GM12801 (cell line): ENCODE data around the gene LEPR.

Experiments
- CTCF ChIP-seq: IDR thresholded peaks from one replicate; pipeline ENCODE4 v1.5.1; 2011; ENCODE audit warnings: control low read depth; ENCODE audit not compliant: insufficient read length; ENCODE audit errors: extremely low read depth

Gene LEPR

GRCh38 chr1:65399003-65399402, 21.5 kb upstream of the LEPR start:
- TF ChIP-seq CTCF: no peak

DNA sequence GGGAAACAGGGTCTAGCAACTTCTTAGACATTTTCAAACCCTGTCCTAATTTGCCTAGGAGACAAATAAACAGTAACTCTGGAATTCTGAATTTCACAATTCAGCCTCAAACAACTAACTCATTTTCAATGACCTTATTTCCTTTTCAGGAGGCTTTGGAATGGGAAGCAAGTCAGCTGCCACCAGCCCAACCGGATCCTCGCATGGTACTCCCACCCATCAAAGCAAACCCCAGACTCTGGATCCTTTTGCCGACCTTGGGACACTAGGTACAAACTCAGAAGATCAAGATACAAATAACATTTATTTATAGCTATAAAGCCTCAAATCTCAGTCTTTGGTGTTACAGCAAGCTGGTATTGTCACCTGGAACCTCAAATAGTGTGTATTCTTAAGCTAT, 18.9 kb upstream of the LEPR start:
- TF ChIP-seq CTCF: no peak

GRCh38 chr1:65404941-65405340, 15.5 kb upstream of the LEPR start:
- TF ChIP-seq CTCF: no peak

DNA sequence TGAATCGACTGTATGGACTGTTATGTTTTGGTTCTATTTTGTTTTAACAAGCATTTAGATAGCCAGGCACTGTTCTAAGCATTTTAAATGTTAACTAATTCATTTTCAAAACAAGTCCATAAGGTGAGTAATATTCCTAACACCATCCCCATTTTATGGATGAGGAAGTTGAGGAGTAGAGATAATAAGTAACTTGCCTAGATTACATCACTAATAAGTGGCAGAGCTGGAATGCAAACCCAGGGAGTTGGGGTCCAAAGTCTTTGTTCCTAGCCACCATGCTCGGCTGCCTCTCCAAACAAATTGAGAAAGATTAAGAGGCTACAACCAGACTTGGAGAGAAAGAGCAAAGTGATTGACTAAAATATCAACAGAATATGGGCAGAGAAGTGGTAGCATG, 12.6 kb upstream of the LEPR start:
- TF ChIP-seq CTCF: no peak

GRCh38 chr1:65409314-65409713, 11.2 kb upstream of the LEPR start:
- TF ChIP-seq CTCF: no peak

GRCh38 chr1:65409816-65410326, 10.6 kb upstream of the LEPR start:
- TF ChIP-seq CTCF: no peak

DNA sequence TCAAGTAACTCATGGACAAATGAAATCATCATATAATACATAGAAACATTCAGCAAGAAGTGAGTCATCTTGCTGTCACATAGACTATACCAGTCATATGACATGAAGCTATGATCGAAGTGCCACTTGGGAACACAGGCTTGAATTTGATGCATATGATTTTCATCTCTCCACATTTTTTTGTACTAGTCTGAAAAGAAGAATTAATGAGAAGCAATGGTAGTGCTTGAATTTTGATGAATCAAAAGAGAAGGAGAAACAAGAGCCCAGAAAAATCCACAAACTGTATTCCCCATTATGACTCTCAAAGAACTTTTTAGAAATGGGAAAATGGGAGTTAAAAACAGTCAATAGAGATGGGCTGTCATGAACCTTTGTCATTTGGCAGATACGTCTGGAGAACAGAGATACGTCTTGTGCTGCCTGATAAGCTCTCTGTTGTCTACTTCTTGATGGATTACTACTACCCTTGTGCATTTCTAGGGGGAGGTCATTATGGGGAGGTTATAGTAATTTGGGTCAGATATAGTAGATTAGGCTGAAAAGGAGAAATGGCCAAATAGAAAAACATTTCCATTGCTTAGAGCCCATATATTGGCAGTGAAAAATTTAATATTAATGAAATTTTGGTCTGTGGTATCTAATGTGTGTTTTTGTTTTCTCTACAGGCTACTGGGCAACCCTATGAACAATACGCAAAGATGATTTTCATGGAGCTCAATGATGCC, 8.0 kb upstream of the LEPR start:
- no peak for TF ChIP-seq CTCF
